ENCODE results near the gene ITPK1. TPM values are rescaled to one million over a fixed set of nuclear protein-coding genes. Genes with fewer than 3 reads are reported as not detected.

Gene ITPK1
- total RNA-seq, 3 donors from 2014 or later = 27.8 to 91.7 (median 42.9) TPM

GRCh38 chr14:92906823-92907222 is 208.9 kb downstream of the ITPK1 start:
- H3K4me1 ChIP-seq = no peaks in the 10 kb centered on the region
- no peaks in the 10 kb centered on the region for H3K36me3 ChIP-seq
- H3K27ac ChIP-seq = no peak overlapping the region
- DNase-seq (ENCODE audit: low spot score in 2 of 2) = no peak
- TF ChIP-seq CTCF (IDR thresholded peaks at IDR 0.05) = no peak
- no peak for TF ChIP-seq POLR2AphosphoS5 (IDR thresholded peaks at IDR 0.05)
- TF ChIP-seq POLR2A (IDR thresholded peaks at IDR 0.05) = no peak
- H3K27me3 ChIP-seq = peaks cover 0 to 21% of the 10 kb centered on the region in 2 donors
- intact Hi-C loops (cut with DNase I; ENCODE audit: low total_unique reads) = no loop called here
- no peaks in the 10 kb centered on the region for H3K9me3 ChIP-seq
- H3K4me3 ChIP-seq = no peak overlapping the region

- H3K36me3 ChIP-seq = no peaks in the 10 kb centered on the region
- H3K4me3 ChIP-seq = no peak overlapping the region
- no peak for TF ChIP-seq POLR2A (IDR thresholded peaks at IDR 0.05)
- TF ChIP-seq CTCF (IDR thresholded peaks at IDR 0.05) = no peak
- H3K9me3 ChIP-seq = no peaks in the 10 kb centered on the region
- no peak for DNase-seq (ENCODE audit: low spot score in 2 of 2)
- intact Hi-C loops (cut with DNase I; ENCODE audit: low total_unique reads) = no loop called here
- no peak overlapping the region for H3K27ac ChIP-seq
- no peaks in the 10 kb centered on the region for H3K4me1 ChIP-seq
- peaks cover 0 to 21% of the 10 kb centered on the region in 2 donors for H3K27me3 ChIP-seq
Measured at GRCh38 chr14:92906420-92906819, 209.3 kb downstream of the ITPK1 start.

- TF ChIP-seq POLR2AphosphoS5 (IDR thresholded peaks at IDR 0.05) (no peak), POLR2A (IDR thresholded peaks at IDR 0.05) (no peak), CTCF (IDR thresholded peaks at IDR 0.05) (no peak)
- Histone ChIP-seq H3K4me1 (no peaks in the 10 kb centered on the region), H3K27ac (no peak overlapping the region), H3K4me3 (no peak overlapping the region), H3K9me3 (no peaks in the 10 kb centered on the region), H3K36me3 (no peaks in the 10 kb centered on the region), H3K27me3 (peaks cover 0 to 21% of the 10 kb centered on the region in 2 donors)
- intact Hi-C loops (cut with DNase I; ENCODE audit: low total_unique reads) = no loop called here
- no peak for DNase-seq (ENCODE audit: low spot score in 2 of 2)
Measured at GRCh38 chr14:92905667-92906066, 210.1 kb downstream of the ITPK1 start.

GRCh38 chr14:92903359-92903758 is 212.4 kb downstream of the ITPK1 start:
- Histone ChIP-seq H3K27me3 (peaks cover 0 to 26% of the 10 kb centered on the region in 2 donors), H3K4me3 (no peak overlapping the region), H3K36me3 (no peaks in the 10 kb centered on the region), H3K27ac (no peak overlapping the region), H3K9me3 (no peaks in the 10 kb centered on the region), H3K4me1 (no peaks in the 10 kb centered on the region)
- DNase-seq (ENCODE audit: low spot score in 2 of 2) = no peak
- intact Hi-C loops (cut with DNase I; ENCODE audit: low total_unique reads) = no loop called here
- TF ChIP-seq POLR2AphosphoS5 (IDR thresholded peaks at IDR 0.05) (no peak), CTCF (IDR thresholded peaks at IDR 0.05) (no peak), POLR2A (IDR thresholded peaks at IDR 0.05) (no peak)

GRCh38 chr14:92902726-92903125 is 213.0 kb downstream of the ITPK1 start:
- no peak overlapping the region for H3K27ac ChIP-seq
- no peak for DNase-seq (ENCODE audit: low spot score in 2 of 2)

More at GRCh38 chr14:92902726-92903125, 213.0 kb downstream of the ITPK1 start:
- H3K36me3 ChIP-seq = no peaks in the 10 kb centered on the region
- intact Hi-C loops (cut with DNase I; ENCODE audit: low total_unique reads) = no loop called here
- H3K27me3 ChIP-seq = peaks cover 0 to 32% of the 10 kb centered on the region in 2 donors
- H3K4me1 ChIP-seq = no peaks in the 10 kb centered on the region
- no peaks in the 10 kb centered on the region for H3K9me3 ChIP-seq
- TF ChIP-seq POLR2AphosphoS5 (IDR thresholded peaks at IDR 0.05) (no peak), CTCF (IDR thresholded peaks at IDR 0.05) (no peak)
- H3K4me3 ChIP-seq = no peak overlapping the region

All from breast epithelium (tissue), 4 donors.